ENCODE measurements around the gene FZD4.

FZD4 gene

GRCh38 chr11:86902345-86902744, 52.9 kb downstream of the FZD4 start:
- H3K27me3 ChIP-seq (ENCODE audit: control insufficient read depth in 3 of 3, insufficient read depth in 3 of 3, low read depth in 1 of 3, low read length in 3 of 3) = no peaks in the 10 kb centered on the region
- no peak overlapping the region for H3K4ac ChIP-seq (ENCODE audit: low read length)
- no peak overlapping the region for H2BK120ac ChIP-seq (ENCODE audit: low read depth, low read length)
- H3K18ac ChIP-seq (ENCODE audit: low read length) = no peak overlapping the region
- no peak overlapping the region for H3K23ac ChIP-seq (ENCODE audit: low read depth, low read length, poor library complexity)
- H2AFZ ChIP-seq (ENCODE audit: low read length) = no peak overlapping the region
- no peak overlapping the region for H2BK5ac ChIP-seq (ENCODE audit: low read length)
- H3K27ac ChIP-seq (replicated peaks; ENCODE audit: low read length) = no peak overlapping the region
- no peak overlapping the region for H3K9ac ChIP-seq (ENCODE audit: low read depth, low read length, poor library complexity)
- peaks cover 2 to 6% of the 10 kb centered on the region in 2 donors for H3K36me3 ChIP-seq (replicated peaks in 1 of 2; ENCODE audit: control insufficient read depth in 2 of 2, insufficient read depth in 2 of 2, low read length in 2 of 2)
- DNase-seq (ENCODE audit: low spot score) = no peak
- no CpG with 5 or more reads among the region's 1 CpG for WGBS, 2 donors (ENCODE audit: extremely low coverage in 2 of 2, insufficient read length in 2 of 2, insufficient replicate concordance in 1 of 2)
- H2AK5ac ChIP-seq (ENCODE audit: low read depth, low read length) = no peak overlapping the region
- H2BK12ac ChIP-seq (ENCODE audit: low read length) = no peak overlapping the region
- no peaks in the 10 kb centered on the region for H3K4me1 ChIP-seq (ENCODE audit: control insufficient read depth in 2 of 2, insufficient read depth in 1 of 2, low read depth in 1 of 2, low read length in 2 of 2)
- H3K14ac ChIP-seq (ENCODE audit: low read length) = no peak overlapping the region
- H3K9me3 ChIP-seq (replicated peaks in 1 of 2; ENCODE audit: control insufficient read depth in 2 of 2, insufficient read depth in 1 of 2, low read depth in 1 of 2, low read length in 2 of 2) = no peaks in the 10 kb centered on the region
- no peak overlapping the region for H4K8ac ChIP-seq (ENCODE audit: low read depth, low read length)
- no peak overlapping the region for H3K4me3 ChIP-seq (ENCODE audit: low read length in 2 of 2)
- no peak overlapping the region for H4K91ac ChIP-seq (ENCODE audit: low read depth, low read length, poor library complexity)
- no peaks in the 10 kb centered on the region for H3K79me1 ChIP-seq (ENCODE audit: low read depth, low read length)
- no peak overlapping the region for H2BK15ac ChIP-seq (ENCODE audit: low read length)
- no peak overlapping the region for H3K4me2 ChIP-seq (ENCODE audit: insufficient read depth, low read length, poor library complexity, severe bottlenecking)

- no peak overlapping the region for H2AK5ac ChIP-seq (ENCODE audit: low read depth, low read length)
- H2BK12ac ChIP-seq (ENCODE audit: low read length) = no peak overlapping the region
- H3K4me3 ChIP-seq (ENCODE audit: low read length in 2 of 2) = no peak overlapping the region
- H3K79me1 ChIP-seq (ENCODE audit: low read depth, low read length) = no peaks in the 10 kb centered on the region
- H3K4ac ChIP-seq (ENCODE audit: low read length) = no peak overlapping the region
- no peak overlapping the region for H2BK5ac ChIP-seq (ENCODE audit: low read length)
- H3K27ac ChIP-seq (replicated peaks; ENCODE audit: low read length) = no peak overlapping the region
- no peak overlapping the region for H2BK15ac ChIP-seq (ENCODE audit: low read length)
- H2AFZ ChIP-seq (ENCODE audit: low read length) = no peak overlapping the region
- no peaks in the 10 kb centered on the region for H3K4me1 ChIP-seq (ENCODE audit: control insufficient read depth in 2 of 2, insufficient read depth in 1 of 2, low read depth in 1 of 2, low read length in 2 of 2)
- no peak for DNase-seq (ENCODE audit: low spot score)
- no peak overlapping the region for H4K91ac ChIP-seq (ENCODE audit: low read depth, low read length, poor library complexity)
- H3K36me3 ChIP-seq (replicated peaks in 1 of 2; ENCODE audit: control insufficient read depth in 2 of 2, insufficient read depth in 2 of 2, low read length in 2 of 2) = peaks cover under 1 to 6% of the 10 kb centered on the region in 2 donors
- no peak overlapping the region for H3K14ac ChIP-seq (ENCODE audit: low read length)
- no peak overlapping the region for H3K23ac ChIP-seq (ENCODE audit: low read depth, low read length, poor library complexity)
- no peak overlapping the region for H3K18ac ChIP-seq (ENCODE audit: low read length)
- H4K8ac ChIP-seq (ENCODE audit: low read depth, low read length) = no peak overlapping the region
- no peaks in the 10 kb centered on the region for H3K9me3 ChIP-seq (replicated peaks in 1 of 2; ENCODE audit: control insufficient read depth in 2 of 2, insufficient read depth in 1 of 2, low read depth in 1 of 2, low read length in 2 of 2)
- H3K27me3 ChIP-seq (ENCODE audit: control insufficient read depth in 3 of 3, insufficient read depth in 3 of 3, low read depth in 1 of 3, low read length in 3 of 3) = no peaks in the 10 kb centered on the region
- no peak overlapping the region for H3K4me2 ChIP-seq (ENCODE audit: insufficient read depth, low read length, poor library complexity, severe bottlenecking)
- no peak overlapping the region for H3K9ac ChIP-seq (ENCODE audit: low read depth, low read length, poor library complexity)
- WGBS, 2 donors (ENCODE audit: extremely low coverage in 2 of 2, insufficient read length in 2 of 2, insufficient replicate concordance in 1 of 2) = no CpG with 5 or more reads among the region's 3 CpGs
- H2BK120ac ChIP-seq (ENCODE audit: low read depth, low read length) = no peak overlapping the region
Measured at GRCh38 chr11:86901599-86901998, 53.6 kb downstream of the FZD4 start.

DNA sequence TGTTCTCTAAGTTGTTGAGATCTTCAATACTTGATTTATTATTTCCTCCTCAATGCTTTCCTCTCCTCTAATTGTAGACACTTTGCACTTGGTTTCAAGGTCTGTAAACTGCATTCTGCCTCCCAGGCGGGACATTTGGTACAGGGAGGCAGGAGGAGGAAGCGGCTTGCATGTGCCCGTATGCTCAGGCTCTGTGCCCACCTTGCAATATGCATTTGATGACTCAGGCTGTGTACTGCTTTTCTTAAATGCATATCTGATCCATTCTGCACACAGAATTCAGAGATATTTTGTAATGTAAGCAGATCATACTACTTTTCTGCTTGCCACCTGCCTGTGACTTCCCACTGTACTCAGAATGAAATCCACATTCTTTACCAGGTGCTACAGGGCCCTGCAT, 55.0 kb downstream of the FZD4 start:
- Histone ChIP-seq H4K91ac (ENCODE audit: low read depth, low read length, poor library complexity) (no peak overlapping the region), H3K4me3 (ENCODE audit: low read length in 2 of 2) (no peak overlapping the region), H3K4me1 (ENCODE audit: control insufficient read depth in 2 of 2, insufficient read depth in 1 of 2, low read depth in 1 of 2, low read length in 2 of 2) (no peaks in the 10 kb centered on the region), H2BK12ac (ENCODE audit: low read length) (no peak overlapping the region), H3K27ac (replicated peaks; ENCODE audit: low read length) (no peak overlapping the region), H3K4ac (ENCODE audit: low read length) (no peak overlapping the region), H3K36me3 (replicated peaks in 1 of 2; ENCODE audit: control insufficient read depth in 2 of 2, insufficient read depth in 2 of 2, low read length in 2 of 2) (peaks cover 0 to 6% of the 10 kb centered on the region in 2 donors), H3K79me1 (ENCODE audit: low read depth, low read length) (no peaks in the 10 kb centered on the region), H3K18ac (ENCODE audit: low read length) (no peak overlapping the region), H3K14ac (ENCODE audit: low read length) (no peak overlapping the region), H2AK5ac (ENCODE audit: low read depth, low read length) (no peak overlapping the region), H2BK15ac (ENCODE audit: low read length) (no peak overlapping the region), H2BK120ac (ENCODE audit: low read depth, low read length) (no peak overlapping the region), H3K4me2 (ENCODE audit: insufficient read depth, low read length, poor library complexity, severe bottlenecking) (no peak overlapping the region), H2BK5ac (ENCODE audit: low read length) (no peak overlapping the region), H2AFZ (ENCODE audit: low read length) (no peak overlapping the region), H3K23ac (ENCODE audit: low read depth, low read length, poor library complexity) (no peak overlapping the region), H3K27me3 (ENCODE audit: control insufficient read depth in 3 of 3, insufficient read depth in 3 of 3, low read depth in 1 of 3, low read length in 3 of 3) (no peaks in the 10 kb centered on the region), H3K9me3 (replicated peaks in 1 of 2; ENCODE audit: control insufficient read depth in 2 of 2, insufficient read depth in 1 of 2, low read depth in 1 of 2, low read length in 2 of 2) (no peaks in the 10 kb centered on the region), H4K8ac (ENCODE audit: low read depth, low read length) (no peak overlapping the region), H3K9ac (ENCODE audit: low read depth, low read length, poor library complexity) (no peak overlapping the region)
- DNase-seq (ENCODE audit: low spot score) = no peak
- WGBS, 2 donors (ENCODE audit: extremely low coverage in 2 of 2, insufficient read length in 2 of 2, insufficient replicate concordance in 1 of 2) = no CpG with 5 or more reads among the region's 3 CpGs

- Histone ChIP-seq H3K4me3 (ENCODE audit: low read length in 2 of 2) (no peak overlapping the region), H3K36me3 (replicated peaks in 1 of 2; ENCODE audit: control insufficient read depth in 2 of 2, insufficient read depth in 2 of 2, low read length in 2 of 2) (peaks cover 0 to 4% of the 10 kb centered on the region in 2 donors), H3K9ac (ENCODE audit: low read depth, low read length, poor library complexity) (no peak overlapping the region), H4K91ac (ENCODE audit: low read depth, low read length, poor library complexity) (no peak overlapping the region), H2BK15ac (ENCODE audit: low read length) (no peak overlapping the region), H2AK5ac (ENCODE audit: low read depth, low read length) (no peak overlapping the region), H3K23ac (ENCODE audit: low read depth, low read length, poor library complexity) (no peak overlapping the region), H3K4me1 (ENCODE audit: control insufficient read depth in 2 of 2, insufficient read depth in 1 of 2, low read depth in 1 of 2, low read length in 2 of 2) (no peaks in the 10 kb centered on the region), H2BK5ac (ENCODE audit: low read length) (no peak overlapping the region), H3K4me2 (ENCODE audit: insufficient read depth, low read length, poor library complexity, severe bottlenecking) (no peak overlapping the region), H3K4ac (ENCODE audit: low read length) (no peak overlapping the region), H3K27ac (replicated peaks; ENCODE audit: low read length) (no peak overlapping the region), H2AFZ (ENCODE audit: low read length) (no peak overlapping the region), H3K18ac (ENCODE audit: low read length) (no peak overlapping the region), H2BK12ac (ENCODE audit: low read length) (no peak overlapping the region), H3K14ac (ENCODE audit: low read length) (no peak overlapping the region), H3K79me1 (ENCODE audit: low read depth, low read length) (no peaks in the 10 kb centered on the region), H4K8ac (ENCODE audit: low read depth, low read length) (no peak overlapping the region), H3K9me3 (replicated peaks in 1 of 2; ENCODE audit: control insufficient read depth in 2 of 2, insufficient read depth in 1 of 2, low read depth in 1 of 2, low read length in 2 of 2) (no peaks in the 10 kb centered on the region), H3K27me3 (ENCODE audit: control insufficient read depth in 3 of 3, insufficient read depth in 3 of 3, low read depth in 1 of 3, low read length in 3 of 3) (no peaks in the 10 kb centered on the region), H2BK120ac (ENCODE audit: low read depth, low read length) (no peak overlapping the region)
- DNase-seq (ENCODE audit: low spot score) = no peak
- no CpG with 5 or more reads among the region's 1 CpG for WGBS, 2 donors (ENCODE audit: extremely low coverage in 2 of 2, insufficient read length in 2 of 2, insufficient replicate concordance in 1 of 2)
Measured at GRCh38 chr11:86898689-86899088, 56.5 kb downstream of the FZD4 start.
